Lower lobe of right lung (tissue), 2 donors: Measurements from ENCODE around the gene CSF3R. TPM values are rescaled to one million over a fixed set of nuclear protein-coding genes. Genes with fewer than 3 reads are reported as not detected.
"Not testable (repeated sequence)": the region's sequence is repeated elsewhere in the genome, so short reads cannot be mapped to it uniquely, and the experiment has no call there.

Source experiments
- ATAC-seq, 2 donors: fragments of 200-7000 bp; cut with Tn5 transposase; one replicate each; pipeline ENCODE4 v1.9.1; 2020 to 2022; ENCODE audit warnings: mild to moderate bottlenecking in 2 of 2, moderate library complexity in 2 of 2
- DNase-seq: peaks from one replicate; pipeline ENCODE4 v3.0.0-alpha.2; 2020
- H3K27ac ChIP-seq: fragments of 200-600 bp; one replicate; pipeline ENCODE4 v1.8.0; 2022
- H3K27me3 ChIP-seq: fragments of 200-600 bp; one replicate; pipeline ENCODE4 v1.8.0; 2022; ENCODE audit warnings: low read depth
- H3K36me3 ChIP-seq: fragments of 200-600 bp; one replicate; pipeline ENCODE4 v1.8.0; 2022; ENCODE audit warnings: mild to moderate bottlenecking
- H3K4me1 ChIP-seq: fragments of 200-600 bp; one replicate; pipeline ENCODE4 v1.8.0; 2022
- H3K4me3 ChIP-seq: fragments of 200-600 bp; one replicate; pipeline ENCODE4 v1.8.0; 2022; ENCODE audit warnings: mild to moderate bottlenecking
- H3K9me3 ChIP-seq: fragments of 200-600 bp; one replicate; pipeline ENCODE4 v1.8.0; 2022
- CTCF ChIP-seq: fragments of 200-600 bp; IDR thresholded peaks from one replicate; pipeline ENCODE4 v1.8.0; 2022; ENCODE audit warnings: antibody characterized with exemption, mild to moderate bottlenecking
- intact Hi-C: fragments of 100-400 bp; cut with DNase I; formaldehyde crosslinking; loops from one replicate; pipeline ENCODE4 v1.11.0; 2022
- total RNA-seq: library from RNA; stranded (reverse); fragmentation: NEBNext Ultra II Directional; extraction: Animal tissue kit (Norgen Biotek cat#: 25700); gene quantifications from one replicate; pipeline ENCODE4 v1.2.1, GENCODE V29; 2021
- donor health status: DM: no; HTN: yes; CAD: no; lungs with severe emphysema.

CSF3R gene
- total RNA-seq, 1 donor from 2014 or later: 214 TPM

GRCh38 chr1:36511804-36512798 is 29.4 kb upstream of the CSF3R start:
- no peaks in the 10 kb centered on the region for H3K36me3 ChIP-seq
- intact Hi-C loops: no loop called here
- H3K27me3 ChIP-seq: peaks cover 1% of the 10 kb centered on the region
- ATAC-seq (no peak), DNase-seq (no peak)
- no peak for TF ChIP-seq CTCF
- no peak overlapping the region for H3K27ac ChIP-seq
- no peaks in the 10 kb centered on the region for H3K9me3 ChIP-seq
- H3K4me3 ChIP-seq: no peak overlapping the region
- H3K4me1 ChIP-seq: no peaks in the 10 kb centered on the region

GRCh38 chr1:36511220-36511619 is 28.5 kb upstream of the CSF3R start:
- H3K4me1 ChIP-seq, intact Hi-C loops, H3K27ac ChIP-seq, DNase-seq, H3K36me3 ChIP-seq, H3K4me3 ChIP-seq, H3K9me3 ChIP-seq, H3K27me3 ChIP-seq, ATAC-seq: not testable (repeated sequence)

GRCh38 chr1:36510418-36510817 is 27.7 kb upstream of the CSF3R start:
- H3K9me3 ChIP-seq: no peaks in the 10 kb centered on the region
- no peak for ATAC-seq
- no peaks in the 10 kb centered on the region for H3K4me1 ChIP-seq
- TF ChIP-seq CTCF: no peak
- intact Hi-C loops: no loop called here
- H3K36me3 ChIP-seq: no peaks in the 10 kb centered on the region
- no peak overlapping the region for H3K4me3 ChIP-seq
- DNase-seq: no peak
- H3K27me3 ChIP-seq: peaks cover 5% of the 10 kb centered on the region
- H3K27ac ChIP-seq: no peak overlapping the region

GRCh38 chr1:36508257-36508656 is 25.5 kb upstream of the CSF3R start:
- no peak for DNase-seq
- peaks cover 5% of the 10 kb centered on the region for H3K27me3 ChIP-seq
- TF ChIP-seq CTCF: no peak

GRCh38 chr1:36506276-36506920 is 23.7 kb upstream of the CSF3R start:
- no peaks in the 10 kb centered on the region for H3K36me3 ChIP-seq
- ATAC-seq (no peak), DNase-seq (no peak)
- H3K9me3 ChIP-seq: no peaks in the 10 kb centered on the region
- H3K4me1 ChIP-seq: no peaks in the 10 kb centered on the region
- H3K4me3 ChIP-seq: no peak overlapping the region
- no peak overlapping the region for H3K27ac ChIP-seq
- no peak for TF ChIP-seq CTCF
- peaks cover 5% of the 10 kb centered on the region for H3K27me3 ChIP-seq
- intact Hi-C loops: no loop called here

More at GRCh38 chr1:36508257-36508656, 25.5 kb upstream of the CSF3R start:
- Histone ChIP-seq H3K27ac (no peak overlapping the region), H3K36me3 (no peaks in the 10 kb centered on the region), H3K4me1 (no peaks in the 10 kb centered on the region), H3K4me3 (no peak overlapping the region), H3K9me3 (no peaks in the 10 kb centered on the region)
- intact Hi-C loops: no loop called here
- ATAC-seq: no peak

GRCh38 chr1:36503733-36504132 is 21.0 kb upstream of the CSF3R start:
- Histone ChIP-seq H3K9me3 (no peaks in the 10 kb centered on the region), H3K36me3 (no peaks in the 10 kb centered on the region), H3K4me1 (no peaks in the 10 kb centered on the region), H3K27ac (no peak overlapping the region), H3K27me3 (peaks cover 5% of the 10 kb centered on the region), H3K4me3 (no peak overlapping the region)
- no peak for ATAC-seq
- no peak for TF ChIP-seq CTCF
- intact Hi-C loops: no loop called here
- DNase-seq: no peak
